COR-L47 (cell line): ENCODE data around the gene MED10.

Experiments used
- DNase-seq: peaks from one replicate; lab custom pipeline; 2025; lab: John Stamatoyannopoulos, UW

MED10 gene

DNA sequence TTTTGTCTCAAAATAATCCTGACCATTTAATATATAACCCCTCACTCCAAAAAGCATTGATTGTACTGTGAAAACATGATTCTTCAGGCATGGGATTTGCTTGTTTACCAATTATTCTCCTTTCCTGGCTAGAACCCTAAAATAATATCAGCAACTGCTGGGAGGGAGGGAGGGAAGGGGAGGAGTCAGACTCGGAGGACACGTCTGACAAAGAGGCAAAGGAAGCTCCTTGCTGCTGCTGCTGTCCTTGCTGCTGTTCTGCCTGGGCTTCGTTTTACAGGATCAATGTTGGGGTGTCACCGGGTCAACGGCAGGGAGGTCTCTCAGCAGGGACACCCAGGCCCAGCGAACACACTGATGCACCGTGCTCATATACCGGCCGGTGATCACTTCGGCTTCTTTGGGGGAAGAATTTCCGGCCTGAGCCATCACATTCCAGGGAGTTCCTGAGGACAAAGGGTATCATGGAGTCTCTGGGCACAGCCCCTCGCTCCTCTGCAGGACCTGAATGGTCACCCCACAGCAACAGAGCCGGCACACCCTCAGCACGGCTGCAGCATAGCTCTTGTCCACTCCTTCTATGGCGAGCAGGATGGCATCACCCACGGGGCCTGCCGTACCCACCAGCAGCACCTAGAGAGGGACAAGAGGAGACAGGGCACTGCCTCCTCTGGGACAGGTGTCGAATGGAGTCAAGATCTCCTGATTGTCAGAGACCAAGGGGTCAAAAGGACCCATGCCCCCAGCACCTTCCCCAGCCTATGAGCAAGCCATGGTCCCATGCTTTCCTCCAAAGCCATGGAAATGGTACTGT lies 27.9 kb downstream of the MED10 start:
- DNase-seq, result no peak

GRCh38 chr5:6349387-6349786 lies 29.0 kb downstream of the MED10 start:
- DNase-seq, result no peak

DNA sequence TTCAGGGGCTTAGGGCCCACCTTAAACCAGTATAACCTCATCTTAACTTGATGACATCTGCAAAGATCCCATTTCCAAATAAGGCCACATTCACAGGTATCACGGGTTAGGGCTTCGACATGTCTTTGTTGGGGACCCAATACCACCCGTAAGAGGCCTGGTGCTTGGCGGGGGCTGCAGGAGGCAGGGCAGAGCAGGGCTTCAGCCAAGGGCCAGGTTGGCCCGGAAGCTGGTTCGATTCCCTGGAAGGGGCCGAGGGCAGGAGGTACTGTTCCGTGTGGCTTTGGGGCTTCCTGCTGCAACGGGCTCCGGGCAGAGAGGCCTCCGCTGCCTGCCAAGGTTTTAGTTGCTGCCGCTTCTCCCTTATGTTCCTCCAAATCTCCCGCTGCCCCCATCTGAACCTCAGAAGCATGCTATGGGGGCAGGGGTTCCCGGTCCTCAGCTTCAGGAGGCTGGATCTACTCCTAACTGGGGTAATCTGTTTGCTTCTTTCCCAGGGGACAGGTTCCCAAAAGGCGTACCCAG lies 29.8 kb downstream of the MED10 start:
- no peak for DNase-seq

- no peak for DNase-seq
Observed at GRCh38 chr5:6347673-6348072, 30.7 kb downstream of the MED10 start.

GRCh38 chr5:6347165-6347564 lies 31.2 kb downstream of the MED10 start:
- no peak for DNase-seq

- no peak for DNase-seq
Observed at GRCh38 chr5:6344593-6344989, 33.8 kb downstream of the MED10 start.

DNA sequence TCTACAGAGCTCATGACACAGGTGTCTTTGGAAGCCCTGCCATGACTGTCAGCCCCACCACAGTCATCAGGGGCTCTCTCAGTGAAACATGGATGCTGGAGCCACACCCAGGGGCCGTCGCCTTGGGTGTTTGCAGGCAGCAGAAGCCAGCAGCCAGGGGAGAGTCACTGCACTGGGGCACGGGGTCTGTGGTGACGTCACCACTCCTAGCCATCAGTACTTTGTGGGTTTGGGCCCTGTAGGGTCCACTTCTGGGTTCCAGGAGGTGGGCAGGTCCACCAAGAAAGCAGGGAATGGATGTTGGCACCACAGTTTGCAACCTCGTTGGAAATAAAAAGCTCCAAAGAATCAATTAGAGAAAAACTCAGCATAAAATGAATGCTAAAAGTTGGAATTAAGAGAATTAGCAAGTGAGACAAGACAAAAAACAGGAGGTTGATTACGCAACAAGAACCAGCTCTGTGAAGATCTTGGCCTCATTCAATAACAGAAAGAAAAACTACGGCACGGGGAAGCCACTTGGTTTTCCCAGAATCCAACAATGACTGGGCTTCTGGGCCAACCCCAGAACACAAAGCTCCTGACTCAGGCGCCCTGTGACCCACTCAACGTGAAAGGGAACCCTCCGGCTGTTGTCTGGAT lies 34.3 kb downstream of the MED10 start:
- DNase-seq, result no peak

DNA sequence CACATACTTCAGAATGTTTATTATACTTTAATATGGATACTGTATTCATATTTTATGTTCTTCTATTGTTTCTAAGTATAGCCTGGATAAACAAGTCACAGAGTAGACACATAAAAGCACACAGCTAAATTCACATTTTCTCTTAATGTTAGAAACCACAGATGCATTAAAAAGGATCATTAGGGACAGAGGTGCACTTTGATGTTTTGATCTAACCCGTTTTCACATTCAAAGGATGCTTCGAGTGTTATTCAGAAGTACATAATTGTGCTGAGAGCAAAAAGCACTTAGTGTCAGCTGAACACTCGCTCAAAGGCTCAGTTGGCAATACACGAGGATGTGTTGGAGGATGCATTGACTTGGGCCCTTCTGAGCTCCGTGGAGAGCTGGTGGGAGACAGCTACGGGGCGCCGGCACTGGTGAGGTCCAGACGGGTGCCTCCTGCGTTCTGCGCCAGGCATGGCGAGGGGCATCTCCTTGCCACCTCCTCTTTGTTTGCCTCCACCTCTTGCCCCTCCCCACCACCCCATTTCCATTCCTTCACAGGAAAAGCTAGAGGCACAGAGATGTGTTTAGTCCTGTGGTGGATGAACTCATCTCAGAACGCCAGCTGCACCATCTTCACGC lies 35.5 kb downstream of the MED10 start:
- DNase-seq, result no peak

GRCh38 chr5:6340100-6340499 lies 38.2 kb downstream of the MED10 start:
- no peak for DNase-seq

GRCh38 chr5:6338871-6339270 lies 39.5 kb downstream of the MED10 start:
- DNase-seq, result no peak

GRCh38 chr5:6338135-6338534 lies 40.2 kb downstream of the MED10 start:
- no peak for DNase-seq

DNA sequence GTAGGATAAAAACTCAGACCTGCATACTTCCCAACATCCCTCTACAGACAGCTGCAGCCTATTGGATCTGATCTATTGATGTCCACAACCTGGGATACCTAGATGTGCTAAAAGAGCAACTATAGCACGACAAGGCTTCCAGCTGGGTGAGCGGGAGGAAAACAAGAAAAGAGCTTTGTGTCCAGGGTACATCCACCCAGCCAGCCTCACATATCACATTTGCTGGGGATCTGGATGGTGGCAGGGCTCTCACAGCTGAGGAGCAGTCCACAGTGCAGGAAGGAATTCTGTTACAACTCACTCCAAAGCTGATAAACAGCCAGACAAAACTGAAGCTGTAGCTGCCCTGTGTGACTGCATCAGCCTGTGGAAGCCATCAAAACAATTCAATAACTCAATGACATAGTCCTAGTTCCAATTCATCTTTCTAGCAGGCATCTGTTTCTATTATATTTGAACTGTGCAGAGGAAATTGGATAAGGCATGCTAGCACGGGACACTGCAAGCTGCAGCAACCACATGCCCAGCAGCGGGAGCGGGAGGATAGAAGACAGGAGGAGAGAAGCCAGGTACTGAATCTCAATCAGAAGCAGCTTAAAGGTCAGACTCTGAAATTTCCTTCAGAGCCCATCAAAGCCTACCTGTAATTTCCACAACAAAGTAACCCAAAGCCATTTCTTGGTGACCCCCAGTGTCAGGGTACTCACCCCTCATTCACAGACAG lies 45.0 kb downstream of the MED10 start:
- DNase-seq, result no peak

DNA sequence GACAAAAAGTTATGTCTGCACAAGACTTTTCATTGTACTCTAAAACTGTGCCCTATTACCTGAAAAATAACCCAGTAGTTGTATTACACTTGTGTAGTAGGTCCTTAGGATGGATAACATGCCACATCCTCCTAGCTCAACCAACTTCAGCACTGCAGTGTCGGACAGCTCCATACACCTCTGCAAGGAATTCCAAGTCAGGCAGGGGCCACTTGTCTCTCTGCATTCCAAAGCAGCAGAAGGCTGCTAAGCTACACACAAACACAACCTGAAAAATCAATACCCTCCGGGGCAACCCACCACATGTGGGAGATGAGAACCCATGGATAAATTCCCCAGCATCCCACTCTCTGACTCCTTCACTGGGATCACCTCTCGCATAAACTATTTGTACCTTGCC lies 50.2 kb downstream of the MED10 start:
- DNase-seq, result no peak

DNA sequence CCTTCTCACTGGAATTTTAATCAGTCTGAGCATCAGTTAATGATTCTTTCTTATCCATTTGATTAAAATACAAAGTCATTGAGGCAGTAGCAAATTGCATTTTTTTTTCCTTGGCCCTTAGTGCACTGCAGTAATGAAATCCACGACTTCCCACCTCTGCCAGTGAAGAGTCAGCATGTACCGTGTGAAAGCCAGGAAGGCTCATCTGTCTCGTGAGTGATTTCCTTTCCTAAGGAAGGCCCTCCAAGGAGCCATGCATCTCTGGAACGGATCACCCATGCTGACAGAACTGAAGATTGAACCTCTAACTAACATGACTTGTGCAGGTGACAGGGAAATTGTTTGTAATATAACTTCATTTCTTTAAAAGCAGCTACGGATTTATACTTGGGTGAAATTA lies 51.6 kb downstream of the MED10 start:
- DNase-seq, result no peak

- DNase-seq, result no peak
Observed at GRCh38 chr5:6322163-6322713, 56.1 kb downstream of the MED10 start.
